Mesenchymal stem cell (in vitro differentiated cells and primary cell): ENCODE data around the gene PDILT.
"Not testable (repeated sequence)": the region's sequence is repeated elsewhere in the genome, so short reads cannot be mapped to it uniquely, and the experiment has no call there.

Source experiments
- DNase-seq: peaks from one replicate; pipeline ENCODE4 v3.0.0-alpha.2; 2013
- H2AFZ ChIP-seq: one replicate; pipeline ENCODE4 v1.6.1; 2013; ENCODE audit warnings: low read depth, mild to moderate bottlenecking, control low read depth, inconsistent platforms, low read length, moderate library complexity
- H2AK5ac ChIP-seq: 2 replicates; pipeline ENCODE4 v1.6.1; 2013; ENCODE audit warnings: low read length, moderate library complexity, mild to moderate bottlenecking, inconsistent platforms; ENCODE audit not compliant: severe bottlenecking
- H2BK120ac ChIP-seq: one replicate; pipeline ENCODE4 v1.6.1; 2013; ENCODE audit warnings: low read depth, mild to moderate bottlenecking, inconsistent platforms, low read length, moderate library complexity
- H2BK12ac ChIP-seq, 2 experiments: one replicate each; pipeline ENCODE4 v1.6.1; 2013; ENCODE audit warnings: inconsistent platforms in 2 of 2, low read length in 2 of 2, mild to moderate bottlenecking in 2 of 2, moderate library complexity in 2 of 2, control low read depth in 1 of 2
- H2BK15ac ChIP-seq: one replicate; pipeline ENCODE4 v1.6.1; 2013; ENCODE audit warnings: mild to moderate bottlenecking, low read depth, inconsistent platforms; ENCODE audit not compliant: poor library complexity, severe bottlenecking
- H2BK5ac ChIP-seq: 2 replicates; pipeline ENCODE4 v1.6.1; 2013; ENCODE audit warnings: low read depth, mild to moderate bottlenecking, low read length, control low read depth, inconsistent platforms; ENCODE audit not compliant: poor library complexity, severe bottlenecking
- H3K14ac ChIP-seq, 2 experiments: one replicate each; pipeline ENCODE4 v1.6.1; 2013; ENCODE audit warnings: inconsistent platforms in 2 of 2, low read length in 2 of 2, control low read depth in 1 of 2, mild to moderate bottlenecking in 1 of 2, moderate library complexity in 1 of 2
- H3K18ac ChIP-seq, 2 experiments: one replicate each; pipeline ENCODE4 v1.6.1; 2013; ENCODE audit warnings: inconsistent platforms in 2 of 2, low read length in 2 of 2, control low read depth in 1 of 2, low read depth in 1 of 2, mild to moderate bottlenecking in 1 of 2
- H3K23ac ChIP-seq, 2 experiments: one replicate each; pipeline ENCODE4 v1.6.1; 2013; ENCODE audit warnings: inconsistent platforms in 2 of 2, low read length in 2 of 2, mild to moderate bottlenecking in 2 of 2, moderate library complexity in 2 of 2, control low read depth in 1 of 2
- H3K27ac ChIP-seq: 2 replicates; pipeline ENCODE4 v1.5.1; 2013; ENCODE audit warnings: mild to moderate bottlenecking, moderate library complexity, low read length, control low read depth, inconsistent platforms; ENCODE audit not compliant: poor library complexity, severe bottlenecking
- H3K27me3 ChIP-seq, 2 experiments: 2 replicates each; pipeline versions ENCODE4 v1.6.1 to v1.7.0; 2013; ENCODE audit warnings: low read length in 2 of 2, mild to moderate bottlenecking in 2 of 2, moderate library complexity in 2 of 2, control low read depth in 1 of 2, inconsistent platforms in 1 of 2; ENCODE audit not compliant: control insufficient read depth in 1 of 2, insufficient read depth in 1 of 2
- H3K36me3 ChIP-seq, 2 experiments: 2 replicates each; pipeline versions ENCODE4 v1.6.1 to v1.7.0; 2013; ENCODE audit warnings: low read length in 2 of 2, control low read depth in 1 of 2, inconsistent platforms in 1 of 2, low read depth in 1 of 2, mild to moderate bottlenecking in 1 of 2; ENCODE audit not compliant: insufficient read depth in 2 of 2, control insufficient read depth in 1 of 2
- H3K4ac ChIP-seq, 2 experiments: one replicate each; pipeline ENCODE4 v1.6.1; 2013; ENCODE audit warnings: inconsistent platforms in 2 of 2, low read length in 2 of 2, mild to moderate bottlenecking in 2 of 2, moderate library complexity in 2 of 2, control low read depth in 1 of 2, low read depth in 1 of 2
- H3K4me1 ChIP-seq: 2 replicates; pipeline ENCODE4 v1.6.1; 2013; ENCODE audit warnings: low read depth, low read length, control low read depth; ENCODE audit not compliant: control insufficient read depth, insufficient read depth
- H3K4me2 ChIP-seq: 2 replicates; pipeline ENCODE4 v1.6.1; 2013; ENCODE audit warnings: low read length, mild to moderate bottlenecking, inconsistent platforms; ENCODE audit not compliant: poor library complexity, severe bottlenecking
- H3K4me3 ChIP-seq, 2 experiments: 2 replicates each; pipeline versions ENCODE4 v1.5.1 to v1.7.0; 2013; ENCODE audit warnings: low read length in 2 of 2, mild to moderate bottlenecking in 2 of 2, control low read depth in 1 of 2, low read depth in 1 of 2; ENCODE audit not compliant: insufficient read depth in 1 of 2
- H3K79me1 ChIP-seq: replicated peaks from 2 replicates; pipeline ENCODE4 v1.6.1; 2013; ENCODE audit warnings: mild to moderate bottlenecking, control low read depth, low read length, inconsistent platforms; ENCODE audit not compliant: poor library complexity, severe bottlenecking
- H3K9ac ChIP-seq: 2 replicates; pipeline ENCODE4 v1.7.0; 2013; ENCODE audit warnings: mild to moderate bottlenecking, low read length, moderate library complexity
- H3K9me3 ChIP-seq: 2 replicates; pipeline ENCODE4 v1.7.0; 2013; ENCODE audit warnings: mild to moderate bottlenecking, low read length; ENCODE audit not compliant: control insufficient read depth
- H4K8ac ChIP-seq: one replicate; pipeline ENCODE4 v1.6.1; 2013; ENCODE audit warnings: inconsistent platforms, mild to moderate bottlenecking, low read length, moderate library complexity
- H4K91ac ChIP-seq: one replicate; pipeline ENCODE4 v1.6.1; 2013; ENCODE audit warnings: mild to moderate bottlenecking, low read length, inconsistent platforms
- WGBS: methylation state at CpG from one replicate; pipeline ENCODE4 v1.1.7; 2013; ENCODE audit warnings: mixed read lengths; 5-methylcytosine and 5-hydroxymethylcytosine counted together

PDILT gene

GRCh38 chr16:20438950-20439349 lies 34.4 kb upstream of the PDILT start:
- H2BK12ac ChIP-seq, H3K14ac ChIP-seq, H3K23ac ChIP-seq, H3K9me3 ChIP-seq, H4K91ac ChIP-seq, H3K4ac ChIP-seq, H4K8ac ChIP-seq, H2BK15ac ChIP-seq, H3K4me2 ChIP-seq, H3K4me1 ChIP-seq, H2BK5ac ChIP-seq, H2BK120ac ChIP-seq, DNase-seq, H2AK5ac ChIP-seq, H3K9ac ChIP-seq, H3K18ac ChIP-seq, H3K79me1 ChIP-seq, H2AFZ ChIP-seq, H3K27me3 ChIP-seq, H3K36me3 ChIP-seq, H3K4me3 ChIP-seq: not testable (repeated sequence)
- peak overlapping the region; percentile 80 for H3K27ac ChIP-seq
- no CpG with 5 or more reads among the region's 2 CpGs for WGBS

- Histone ChIP-seq H2AK5ac (no peak overlapping the region), H3K9me3 (no peaks in the 10 kb centered on the region), H2BK120ac (no peak overlapping the region), H3K4me1 (no peaks in the 10 kb centered on the region), H3K9ac (no peak overlapping the region), H3K36me3 (no peaks in the 10 kb centered on the region), H3K4me2 (no peak overlapping the region), H3K27me3 (no peaks in the 10 kb centered on the region), H4K91ac (no peak overlapping the region), H2BK15ac (no peak overlapping the region), H2BK5ac (no peak overlapping the region), H3K4me3 (no peak overlapping the region), H3K27ac (no peak overlapping the region), H3K23ac (no peak overlapping the region), H2BK12ac (no peak overlapping the region), H3K4ac (no peak overlapping the region), H2AFZ (no peak overlapping the region), H4K8ac (no peak overlapping the region), H3K79me1 (no peaks in the 10 kb centered on the region), H3K18ac (no peak overlapping the region), H3K14ac (no peak overlapping the region)
- WGBS, result 64% methylated on average over 11 of the region's 11 CpGs
- no peak for DNase-seq
Measured at GRCh38 chr16:20430948-20431347, 26.4 kb upstream of the PDILT start.

DNA sequence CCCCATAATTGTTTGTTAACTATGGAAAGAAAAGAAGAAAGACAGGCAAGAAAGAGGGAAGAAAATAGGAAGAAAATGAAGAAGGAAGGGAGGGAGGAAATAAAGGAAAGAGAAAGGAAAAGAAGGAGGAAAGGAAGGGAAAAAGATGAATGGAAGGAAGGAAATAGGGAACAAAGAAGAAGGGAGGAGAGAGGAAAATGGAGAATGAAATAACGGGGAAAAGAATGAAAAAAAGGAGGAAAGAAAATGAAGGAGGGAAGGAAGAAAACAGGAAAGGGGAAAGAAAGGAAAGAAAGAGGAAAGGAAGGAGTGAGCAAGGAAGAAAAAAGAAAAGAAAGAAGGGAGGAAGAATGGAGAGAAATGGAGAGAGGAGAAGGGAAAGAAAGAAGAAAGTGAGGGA lies 25.9 kb upstream of the PDILT start:
- not testable (repeated sequence) for H3K4me2 ChIP-seq, H4K8ac ChIP-seq, H3K27ac ChIP-seq, H3K9ac ChIP-seq, H4K91ac ChIP-seq, H3K23ac ChIP-seq, H3K4ac ChIP-seq, H3K9me3 ChIP-seq, H3K79me1 ChIP-seq, H2BK120ac ChIP-seq, H2AK5ac ChIP-seq, H3K4me3 ChIP-seq, H3K18ac ChIP-seq, H2BK12ac ChIP-seq, H3K4me1 ChIP-seq, H3K14ac ChIP-seq, H3K27me3 ChIP-seq, DNase-seq, H3K36me3 ChIP-seq, H2BK5ac ChIP-seq, H2BK15ac ChIP-seq, H2AFZ ChIP-seq
- 51% methylated on average over 1 of the region's 1 CpG for WGBS

GRCh38 chr16:20429499-20429898 lies 25.0 kb upstream of the PDILT start:
- not testable (repeated sequence) for H2BK12ac ChIP-seq, DNase-seq, H3K9ac ChIP-seq, H3K9me3 ChIP-seq, H3K4me1 ChIP-seq, H3K18ac ChIP-seq, H4K91ac ChIP-seq, H3K36me3 ChIP-seq, H3K23ac ChIP-seq, H3K4ac ChIP-seq, H3K4me3 ChIP-seq, H3K27ac ChIP-seq, H3K4me2 ChIP-seq, H3K27me3 ChIP-seq, H2BK5ac ChIP-seq, H3K79me1 ChIP-seq, H2AFZ ChIP-seq, H2BK15ac ChIP-seq, H2BK120ac ChIP-seq, H2AK5ac ChIP-seq, H4K8ac ChIP-seq, H3K14ac ChIP-seq
- WGBS, result 65% methylated on average over 5 of the region's 7 CpGs
